Mucosa of descending colon (tissue), 3 donors: ENCODE results near the gene SCYGR7. TPM values are rescaled to one million over a fixed set of nuclear protein-coding genes. Genes with fewer than 3 reads are reported as not detected.

Experiments
- ATAC-seq: fragments of 200-7000 bp; cut with Tn5 transposase; one replicate; pipeline ENCODE4 v1.9.1; 2020; ENCODE audit warnings: mild to moderate bottlenecking, moderate library complexity
- DNase-seq, 3 donors: peaks; one replicate each; pipeline ENCODE4 v3.0.0-alpha.2; 2020
- H3K36me3 ChIP-seq: fragments of 200-600 bp; one replicate; pipeline ENCODE4 v1.8.0; 2021; ENCODE audit warnings: low read depth, mild to moderate bottlenecking
- H3K4me1 ChIP-seq: fragments of 200-600 bp; one replicate; pipeline ENCODE4 v1.8.0; 2021; ENCODE audit warnings: low read depth, mild to moderate bottlenecking
- H3K4me3 ChIP-seq: fragments of 200-600 bp; one replicate; pipeline ENCODE4 v1.8.0; 2021; ENCODE audit warnings: mild to moderate bottlenecking
- H3K9me3 ChIP-seq: fragments of 200-600 bp; one replicate; pipeline ENCODE4 v1.8.0; 2021; ENCODE audit warnings: mild to moderate bottlenecking
- CTCF ChIP-seq: fragments of 200-600 bp; IDR thresholded peaks from one replicate; pipeline ENCODE4 v1.8.0; 2022; ENCODE audit warnings: antibody characterized with exemption, mild to moderate bottlenecking
- intact Hi-C, 2 donors: fragments of 100-400 bp; cut with DNase I in 1 of 2; cut with micrococcal nuclease in 1 of 2; formaldehyde crosslinking; loops; one replicate each; pipeline versions ENCODE4 v1.11.0 to v1.11.1; 2022; cut with DNase I, micrococcal nuclease
- total RNA-seq, 3 donors: library from RNA; stranded (reverse); fragmentation: NEBNext Ultra II Directional in 2 of 3; extraction: Animal tissue kit (Norgen Biotek cat#: 25700) in 2 of 3; gene quantifications; one replicate each; pipeline versions ENCODE4 v1.2.1 to v1.2.4, GENCODE V29; 2021 to 2023
- donor health status: DM: no; HTN: no; CAD: no; lungs with moderate emphysema.
- donor health status: DM: no; HTN: no; CAD: no.
- donor health status: DM: no; HTN: yes; CAD: no.

SCYGR7 gene
- total RNA-seq, 3 donors from 2014 or later, result not detected

DNA sequence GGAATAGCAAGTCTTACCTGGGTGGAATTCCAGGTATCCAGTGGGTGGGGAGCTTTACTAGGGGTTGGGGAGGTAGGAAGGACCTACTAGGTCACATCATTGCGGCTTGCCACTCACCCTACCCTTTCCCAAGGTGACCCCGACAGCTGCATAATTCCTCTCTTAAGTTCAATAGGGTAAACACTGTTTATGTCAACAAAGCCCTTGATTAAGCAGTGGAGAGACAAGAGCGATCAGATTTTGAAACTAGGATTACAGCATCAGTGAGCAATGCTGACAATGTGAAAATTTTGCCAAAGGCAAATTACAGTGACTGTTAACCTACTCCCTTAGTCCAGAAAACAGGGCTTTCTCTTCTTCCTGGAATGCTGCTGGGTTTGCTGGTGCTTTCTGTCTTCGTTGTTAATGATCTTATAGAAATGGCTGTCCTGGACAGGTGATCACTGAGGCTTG is 24.8 kb upstream of the SCYGR7 start:
- TF ChIP-seq CTCF, result no peak
- Histone ChIP-seq H3K4me1 (peaks cover 3% of the 10 kb centered on the region), H3K36me3 (no peaks in the 10 kb centered on the region), H3K9me3 (no peaks in the 10 kb centered on the region), H3K4me3 (no peak overlapping the region)
- no peak for DNase-seq
- intact Hi-C loops, result no loop called here
- ATAC-seq, result no peak

DNA sequence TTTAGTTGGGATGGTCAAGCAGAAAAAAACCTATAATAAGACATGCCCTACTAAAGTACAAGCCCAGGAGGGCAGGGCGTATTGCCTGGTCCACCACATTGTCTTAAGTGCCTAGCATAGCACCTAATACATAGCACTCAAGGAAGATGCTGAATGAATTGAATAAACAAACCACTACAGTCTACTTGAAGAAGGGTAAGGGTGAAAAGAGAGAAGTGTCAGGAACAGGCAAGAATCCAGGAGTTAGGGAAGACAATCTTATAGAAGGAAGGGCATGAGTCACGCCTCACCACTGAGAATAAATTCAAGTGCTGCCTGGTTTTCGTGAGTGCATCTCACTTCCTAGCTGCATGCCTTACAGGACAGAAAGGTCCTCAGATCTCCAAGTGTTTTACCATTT is 24.2 kb upstream of the SCYGR7 start:
- no peaks in the 10 kb centered on the region for H3K36me3 ChIP-seq
- ATAC-seq (peak; percentile 24), DNase-seq (no peak)
- intact Hi-C loops, result no loop called here
- no peaks in the 10 kb centered on the region for H3K9me3 ChIP-seq
- peaks cover 3% of the 10 kb centered on the region for H3K4me1 ChIP-seq
- H3K4me3 ChIP-seq, result no peak overlapping the region
- TF ChIP-seq CTCF, result no peak

- DNase-seq (peak; percentile 56 to 70 (median 65)), ATAC-seq (peak; percentile 95)
- intact Hi-C loops, result no loop called here
- TF ChIP-seq CTCF, result no peak
- H3K4me1 ChIP-seq, result no peaks in the 10 kb centered on the region
- H3K36me3 ChIP-seq, result no peaks in the 10 kb centered on the region
- no peaks in the 10 kb centered on the region for H3K9me3 ChIP-seq
- no peak overlapping the region for H3K4me3 ChIP-seq
Measured at GRCh38 chr2:227706859-227707258, 21.3 kb upstream of the SCYGR7 start.

GRCh38 chr2:227707390-227707789 is 20.7 kb upstream of the SCYGR7 start:
- intact Hi-C loops, result no loop called here
- DNase-seq (no peak), ATAC-seq (no peak)
- Histone ChIP-seq H3K9me3 (no peaks in the 10 kb centered on the region), H3K4me1 (no peaks in the 10 kb centered on the region), H3K36me3 (no peaks in the 10 kb centered on the region), H3K4me3 (no peak overlapping the region)
- no peak for TF ChIP-seq CTCF

- intact Hi-C loops, result no loop called here
- no peak for TF ChIP-seq CTCF
- Histone ChIP-seq H3K9me3 (no peaks in the 10 kb centered on the region), H3K4me1 (no peaks in the 10 kb centered on the region), H3K4me3 (no peak overlapping the region), H3K36me3 (no peaks in the 10 kb centered on the region)
- no peak for DNase-seq
- ATAC-seq, result no peak
Measured at GRCh38 chr2:227710986-227711385, 17.1 kb upstream of the SCYGR7 start.

GRCh38 chr2:227713291-227713690 is 14.8 kb upstream of the SCYGR7 start:
- ATAC-seq, result no peak

More at GRCh38 chr2:227713291-227713690, 14.8 kb upstream of the SCYGR7 start:
- DNase-seq, result no peak
- TF ChIP-seq CTCF, result no peak
- no peaks in the 10 kb centered on the region for H3K36me3 ChIP-seq
- no peaks in the 10 kb centered on the region for H3K4me1 ChIP-seq
- H3K9me3 ChIP-seq, result no peaks in the 10 kb centered on the region
- intact Hi-C loops, result no loop called here
- no peak overlapping the region for H3K4me3 ChIP-seq
